HG03039 (cell line): ENCODE measurements around the gene FIGLA.
"Not testable (repeated sequence)": the region's sequence is repeated elsewhere in the genome, so short reads cannot be mapped to it uniquely, and the experiment has no call there.

Experiments
- ATAC-seq: cut with Tn5 transposase; IDR thresholded peaks from one replicate; pipeline ENCODE4 v1.9.1; 2021; ENCODE audit warnings: mild to moderate bottlenecking, moderate library complexity; ENCODE audit not compliant: unreplicated experiment

The FIGLA gene

DNA sequence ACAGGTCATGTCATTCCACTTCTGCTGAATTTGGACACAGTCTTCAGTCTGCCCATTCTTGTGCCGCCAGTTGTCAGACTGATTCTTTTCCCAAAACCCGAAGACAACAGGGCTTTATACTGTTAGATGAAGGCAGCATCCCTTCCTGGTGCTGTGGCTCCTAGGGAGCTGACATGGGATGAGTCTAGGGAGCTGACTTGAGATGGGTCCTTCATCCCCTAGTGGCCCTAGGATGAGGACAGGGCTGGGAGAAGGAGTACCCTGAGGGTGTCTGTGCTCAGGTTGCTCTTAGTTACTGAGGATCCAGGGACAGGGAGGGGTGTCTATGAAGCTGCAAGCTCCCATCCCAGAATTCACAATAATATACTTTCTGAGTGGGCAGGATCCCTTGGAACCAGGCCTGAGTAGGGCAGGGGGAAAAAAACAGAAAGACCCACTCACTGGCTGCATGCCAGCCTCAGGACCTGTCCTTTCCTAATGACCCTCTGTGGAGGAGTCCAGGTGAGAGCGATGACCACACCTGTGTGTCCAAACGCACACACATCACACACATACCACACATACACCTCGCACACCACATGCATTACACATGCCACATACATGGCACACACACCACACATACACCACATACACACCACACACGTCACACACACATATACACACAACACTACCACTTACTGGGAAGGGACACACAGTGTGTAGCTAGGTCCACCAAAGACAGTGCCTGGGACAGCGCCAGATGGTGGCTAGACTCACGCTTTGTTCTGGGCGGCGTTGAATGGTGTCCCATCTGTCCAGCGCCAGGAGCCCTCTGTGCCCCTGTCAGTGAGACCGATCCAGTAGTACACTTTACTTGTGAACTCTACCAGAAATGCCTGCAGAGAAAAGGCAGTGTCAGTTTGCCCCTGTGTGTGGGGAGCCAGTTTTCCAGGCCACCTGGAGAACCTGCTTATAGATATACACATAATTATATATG lies 18.8 kb upstream of the FIGLA start:
- ATAC-seq: no peak

DNA sequence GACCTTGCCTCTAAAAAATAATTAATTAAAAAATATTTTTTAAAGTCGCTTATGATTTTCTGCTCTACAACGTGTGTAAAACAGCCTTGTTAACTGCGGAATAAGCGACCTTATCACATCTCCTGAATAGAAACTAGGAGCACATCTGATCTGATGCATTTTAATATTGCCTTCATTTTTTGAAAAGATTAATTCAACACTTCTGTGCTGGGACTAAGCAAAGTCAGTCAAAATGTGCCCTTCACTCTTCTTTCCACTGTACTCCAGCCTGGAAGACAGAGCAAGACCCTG lies 17.3 kb upstream of the FIGLA start:
- ATAC-seq: no peak

DNA sequence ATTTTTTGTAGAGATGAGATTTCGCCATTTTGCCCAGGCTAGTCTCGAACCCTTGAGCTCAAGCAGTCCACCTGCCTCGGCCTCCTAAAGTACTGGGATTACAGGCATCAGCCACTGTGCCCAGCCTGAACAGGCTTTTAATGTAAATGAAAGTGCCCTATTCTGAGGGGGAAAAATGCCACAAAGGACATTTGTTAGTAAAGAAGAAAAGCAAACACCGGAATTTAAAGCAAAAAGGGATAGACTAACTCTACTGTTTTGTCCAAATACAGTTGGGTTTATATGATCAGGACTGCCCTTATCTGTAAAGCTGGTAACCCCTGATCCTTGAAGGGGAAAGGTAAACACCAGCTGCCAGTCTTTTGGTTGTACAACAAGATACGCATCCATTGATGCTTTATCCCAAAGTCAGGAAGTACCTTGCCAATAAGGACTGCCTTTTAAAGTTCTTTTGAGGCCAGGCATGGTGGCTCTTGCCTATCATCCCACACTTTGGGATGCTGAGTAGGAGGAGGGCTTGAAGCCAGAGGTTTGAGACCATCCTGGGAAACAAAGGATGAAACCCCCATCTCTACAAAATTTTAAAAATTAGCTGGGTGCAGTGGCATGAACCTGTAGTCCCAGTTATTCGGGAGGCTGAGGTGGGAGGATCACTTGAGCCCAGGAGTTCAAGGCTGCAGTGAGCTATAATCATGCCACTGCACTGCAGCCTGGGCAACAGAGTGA lies 16.8 kb upstream of the FIGLA start:
- no peak for ATAC-seq

DNA sequence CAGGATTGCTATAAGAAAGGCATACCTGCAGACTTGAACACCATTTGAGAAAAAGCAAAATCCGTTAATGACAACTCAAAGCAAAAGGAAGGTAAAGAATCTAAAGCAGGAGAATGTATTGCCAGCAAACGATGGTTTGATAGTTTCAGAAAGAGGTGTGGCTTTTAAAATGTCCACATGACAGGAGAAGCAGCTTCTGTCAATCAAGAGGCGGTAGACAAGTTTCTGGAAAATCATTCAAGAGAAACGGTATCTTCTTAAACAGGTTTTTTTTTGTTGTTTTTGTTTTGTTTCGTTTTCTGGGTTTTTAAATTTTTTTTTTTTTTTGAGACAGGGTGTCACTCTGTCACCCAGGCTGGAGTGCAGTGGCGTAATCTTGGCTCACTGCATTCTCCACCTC lies 16.2 kb upstream of the FIGLA start:
- ATAC-seq: no peak

DNA sequence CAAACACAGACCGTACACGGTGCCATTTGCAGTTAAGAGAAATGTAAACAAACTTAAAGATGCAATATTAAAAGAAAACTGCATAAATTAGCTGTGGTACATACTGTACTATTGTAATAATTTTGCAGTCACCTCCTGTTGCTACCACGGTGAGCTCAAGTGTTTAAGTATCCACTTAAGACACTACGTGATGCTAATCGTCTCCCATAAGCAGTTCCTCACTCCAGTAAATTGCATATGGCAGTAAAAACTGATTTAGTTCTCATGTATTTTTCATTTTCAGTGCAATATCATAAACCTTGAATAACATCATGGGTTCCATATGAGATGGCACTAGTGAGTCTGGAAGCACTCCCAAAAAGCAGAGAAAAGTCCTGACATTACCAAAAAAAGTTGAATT lies 15.6 kb upstream of the FIGLA start:
- ATAC-seq: no peak

DNA sequence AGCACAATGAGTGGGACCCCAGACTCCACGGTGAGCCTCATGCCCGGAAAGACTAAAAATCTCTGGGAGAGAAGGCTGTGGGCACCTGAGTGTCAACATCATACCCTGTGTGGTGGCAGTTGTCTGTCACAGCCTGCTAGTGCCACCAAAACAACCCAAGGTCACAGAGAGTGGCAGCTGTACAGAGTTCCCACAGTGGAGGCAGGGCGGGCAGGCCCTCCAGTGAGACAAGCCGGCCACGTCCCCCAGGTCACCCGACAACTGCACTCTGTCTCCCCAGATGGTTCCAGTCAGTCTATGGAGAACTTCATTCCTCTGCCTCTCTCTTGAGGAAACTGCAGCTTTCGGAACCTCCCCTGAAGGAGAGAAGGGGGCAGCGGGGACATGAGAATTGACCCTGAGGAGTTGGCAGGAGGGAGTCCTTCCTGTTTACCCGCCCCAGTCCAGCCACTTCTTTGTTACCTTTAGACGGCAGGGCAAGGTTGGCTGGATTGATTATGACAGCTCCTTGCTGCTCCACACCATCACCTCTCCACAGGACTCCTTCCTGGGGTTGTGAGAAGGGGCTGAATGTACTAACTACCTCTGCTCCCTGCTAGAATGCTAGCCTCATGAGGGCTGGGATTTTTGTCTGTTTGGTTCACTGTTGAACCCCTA lies 11.3 kb upstream of the FIGLA start:
- no peak for ATAC-seq

DNA sequence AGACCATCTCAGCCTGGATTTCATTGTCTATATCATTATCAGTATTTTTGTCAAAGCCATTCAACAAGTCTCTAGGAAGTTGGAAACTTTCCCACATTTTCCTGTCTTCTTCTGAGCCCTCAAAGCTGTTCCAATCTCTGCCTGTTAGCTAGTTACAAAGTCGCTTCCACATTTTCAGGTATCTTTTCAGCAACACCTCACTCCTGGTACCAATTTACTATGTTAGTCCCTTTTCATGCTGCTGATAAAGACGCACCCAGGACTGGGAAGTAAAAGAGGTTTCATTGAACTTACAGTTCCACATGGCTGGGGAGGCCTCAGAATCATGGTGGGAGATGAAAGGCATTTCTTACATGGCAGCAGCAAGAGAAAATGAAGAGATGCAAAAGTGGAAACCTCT lies 9.3 kb upstream of the FIGLA start:
- no peak for ATAC-seq

DNA sequence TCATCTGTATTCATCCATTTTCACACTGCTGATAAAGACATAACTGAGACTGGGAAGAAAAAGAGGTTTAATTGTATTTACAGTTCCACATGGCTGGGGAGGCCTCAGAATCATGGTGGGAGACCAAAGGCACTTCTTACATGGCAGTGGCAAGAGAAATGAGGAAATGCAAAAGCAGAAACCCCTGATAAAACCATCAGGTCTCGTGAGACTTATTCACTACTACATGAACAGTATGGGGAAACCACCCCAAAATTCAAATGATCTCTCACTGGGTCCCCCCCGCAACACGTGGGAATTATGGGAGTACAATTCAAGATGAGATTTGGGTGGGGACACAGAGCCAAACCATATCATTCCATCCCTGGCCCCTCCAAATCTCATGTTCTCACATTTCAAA lies 7.6 kb upstream of the FIGLA start:
- not testable (repeated sequence) for ATAC-seq

DNA sequence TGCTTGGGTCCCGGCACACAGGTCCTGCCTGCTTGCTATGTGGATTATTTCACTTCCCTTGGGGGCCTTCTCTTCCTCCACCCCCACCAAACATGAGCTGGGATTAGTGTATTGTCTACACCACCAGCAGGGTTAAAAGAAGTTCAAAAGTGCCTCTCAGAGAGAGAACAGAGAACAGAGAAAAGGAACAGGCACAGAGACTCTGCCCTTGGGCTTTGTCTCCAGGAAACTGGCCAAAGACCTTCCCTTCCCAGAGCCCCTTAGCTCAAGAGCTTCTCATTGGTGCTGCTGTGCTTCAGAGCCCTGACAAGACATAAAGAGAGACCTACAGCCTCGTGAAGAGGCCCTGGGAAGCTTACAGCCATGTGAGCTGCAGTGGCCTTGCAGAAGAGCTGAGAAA lies 7.1 kb upstream of the FIGLA start:
- no peak for ATAC-seq

DNA sequence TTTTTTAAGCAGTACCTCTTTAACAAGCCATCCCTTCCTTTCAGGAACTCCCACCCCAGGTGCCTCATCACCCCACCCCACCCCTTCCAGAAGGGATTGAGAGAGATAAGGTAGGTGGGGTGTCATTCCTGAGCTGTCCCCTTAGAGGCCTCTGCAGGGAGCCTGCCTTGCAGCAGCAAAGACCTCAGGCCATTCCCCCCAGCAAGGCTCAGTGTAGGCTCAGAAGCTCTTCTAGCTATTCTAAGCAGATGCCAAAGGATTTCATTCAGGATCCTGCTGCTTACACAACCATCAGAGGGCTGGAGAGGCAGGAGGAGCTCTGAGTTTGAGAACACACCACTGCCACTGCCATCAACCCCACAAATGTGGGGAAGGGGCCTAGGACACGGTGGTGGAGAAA lies 5.8 kb upstream of the FIGLA start:
- no peak for ATAC-seq

DNA sequence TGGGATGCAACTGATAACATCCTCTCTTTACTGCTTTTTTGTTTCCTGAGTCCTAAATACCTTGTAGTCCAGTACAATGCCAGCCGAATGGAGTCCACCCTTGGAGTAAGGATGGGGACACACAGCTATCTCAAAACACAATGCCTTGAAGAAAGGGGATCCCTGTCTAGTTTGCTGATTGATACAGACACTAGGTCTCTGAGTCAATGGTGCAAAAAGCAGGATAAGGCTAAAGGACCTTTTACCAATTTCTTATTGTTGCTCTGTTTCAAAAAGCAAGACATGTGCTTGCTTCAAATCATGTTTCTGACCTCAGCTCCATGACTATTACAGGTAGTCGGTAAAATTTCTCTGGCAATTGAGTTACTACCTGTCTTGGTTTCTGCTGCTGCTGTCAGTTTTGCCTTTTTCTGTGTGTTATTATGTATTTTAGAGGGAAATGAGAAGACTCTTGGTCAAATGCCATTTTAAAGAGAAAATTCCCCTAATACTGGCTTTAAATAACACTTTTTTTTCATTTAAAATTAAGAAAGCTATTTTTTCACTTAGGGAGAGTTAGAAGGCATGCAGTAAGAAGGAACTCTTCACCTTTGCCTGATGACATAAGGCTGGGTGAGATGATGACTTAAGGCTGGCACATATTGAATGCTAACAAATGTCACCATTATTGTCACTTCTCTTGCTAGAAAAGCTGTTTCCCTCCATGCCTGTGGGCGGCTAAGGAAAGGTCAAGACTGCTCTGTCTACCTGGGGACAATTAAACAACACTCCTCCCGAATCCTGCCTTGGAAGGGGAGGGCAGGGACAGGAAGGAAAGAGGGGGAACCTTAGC lies 4.9 kb upstream of the FIGLA start:
- no peak for ATAC-seq

DNA sequence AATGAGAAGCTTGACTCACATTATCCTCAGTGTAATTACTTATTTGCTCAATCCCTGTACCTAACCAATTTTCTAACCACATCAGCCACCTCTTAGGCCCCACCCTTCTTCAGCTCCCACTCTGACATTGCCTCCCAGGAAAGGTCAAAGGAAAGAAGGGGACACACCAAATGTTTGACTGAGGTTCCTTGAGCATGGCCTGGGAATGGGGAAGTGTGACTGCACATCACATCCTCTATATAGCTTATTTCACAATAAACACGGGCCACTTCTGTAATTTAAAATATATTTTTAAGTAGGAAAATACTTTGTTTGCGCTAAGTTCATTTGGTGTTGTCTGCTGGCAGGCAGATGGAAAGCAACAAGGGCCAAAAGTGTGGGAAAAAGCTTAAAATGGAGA lies 3.0 kb upstream of the FIGLA start:
- ATAC-seq: no peak

DNA sequence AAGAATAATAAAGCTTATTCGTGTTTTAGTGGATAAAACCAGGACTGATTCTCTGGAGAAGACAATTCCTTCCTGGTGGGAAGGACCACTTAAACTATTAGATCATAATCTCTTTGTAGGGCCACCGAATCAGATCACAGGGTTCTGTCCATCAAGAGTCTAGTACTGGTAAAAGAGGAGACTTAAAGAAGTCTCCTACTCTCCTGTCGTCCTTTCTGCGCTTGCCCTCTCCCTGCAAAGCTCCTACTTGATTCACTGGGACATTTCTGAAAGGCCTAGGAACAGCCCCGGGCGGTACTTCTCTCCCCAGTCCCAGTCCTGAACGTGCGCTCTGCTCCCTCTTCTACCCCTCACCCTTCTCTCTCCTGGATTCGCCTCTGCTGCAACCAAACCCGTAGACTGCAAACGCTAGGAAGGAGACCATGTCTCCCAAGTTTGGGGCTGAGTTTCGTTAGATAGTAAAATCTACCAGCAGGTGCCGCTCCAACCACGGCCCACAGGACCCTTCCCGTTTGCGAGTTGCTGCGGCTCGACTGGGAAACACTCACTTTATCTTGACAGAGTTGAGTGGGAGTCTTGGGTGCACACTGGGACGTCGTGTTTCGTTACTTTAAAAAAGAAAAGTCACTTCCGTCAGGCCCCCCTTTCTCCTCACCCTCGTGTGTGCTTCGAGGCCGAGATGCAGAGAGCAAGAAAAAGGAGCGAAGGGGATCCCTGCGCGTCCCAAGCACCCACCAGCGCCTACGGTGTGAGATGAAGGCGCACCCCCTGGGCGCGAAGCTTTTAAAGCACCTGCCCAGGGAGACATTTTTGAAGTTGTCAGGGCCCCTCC lies 923 bp downstream of the FIGLA start:
- ATAC-seq: no peak

DNA sequence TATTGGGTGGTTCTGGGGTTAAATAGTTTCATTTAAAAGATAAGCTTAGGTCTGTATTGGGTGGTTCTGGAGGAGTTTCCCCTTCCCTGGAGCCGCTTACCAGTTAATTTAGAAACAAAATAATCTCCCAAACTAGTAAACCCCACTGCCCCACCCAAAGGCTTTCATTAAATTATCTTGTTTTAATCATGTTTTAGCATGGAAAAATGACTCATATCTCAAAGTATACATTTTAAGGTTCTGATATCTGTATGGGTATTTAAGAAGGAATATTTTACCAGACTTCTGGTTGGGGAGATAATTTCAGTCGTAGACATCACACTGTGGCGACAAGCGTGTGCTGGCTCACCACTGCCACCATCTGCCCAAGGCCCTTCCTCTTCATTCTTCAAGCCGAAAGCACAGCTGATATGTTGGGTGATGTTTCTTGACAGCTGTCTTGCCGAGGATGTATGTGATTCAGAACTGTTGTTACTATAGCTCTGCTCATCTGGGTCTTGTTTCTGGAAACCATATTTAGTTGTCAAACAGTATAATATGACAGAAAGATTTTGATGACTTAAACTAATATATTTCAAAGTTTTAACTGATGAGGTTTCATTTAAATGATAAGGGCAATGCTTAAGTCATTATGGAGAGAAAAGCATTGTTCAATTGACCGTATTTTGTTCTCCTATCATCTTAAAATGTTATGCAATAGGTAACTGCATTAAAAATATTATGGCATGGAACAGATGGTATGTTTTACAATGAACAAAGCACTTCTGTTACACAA lies 5.1 kb downstream of the FIGLA start:
- no peak for ATAC-seq

DNA sequence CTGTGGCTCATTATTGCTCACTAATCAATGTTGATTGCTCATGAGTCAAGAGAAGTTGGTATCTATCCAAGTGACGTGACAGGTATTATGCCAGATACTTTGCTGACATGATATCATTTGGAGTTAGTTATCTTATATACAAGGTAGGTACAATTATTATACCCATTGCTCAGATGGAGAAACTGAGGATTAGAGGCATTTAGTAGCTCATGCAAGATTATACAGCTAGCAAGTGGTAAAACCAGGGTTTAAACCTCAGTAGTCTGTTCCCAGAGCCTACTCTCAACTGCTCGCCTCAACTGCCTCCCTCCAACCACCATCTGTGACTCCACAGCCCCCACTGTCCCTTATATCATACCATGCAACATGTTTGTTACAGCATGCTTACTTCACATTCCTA lies 6.1 kb downstream of the FIGLA start:
- ATAC-seq: no peak

DNA sequence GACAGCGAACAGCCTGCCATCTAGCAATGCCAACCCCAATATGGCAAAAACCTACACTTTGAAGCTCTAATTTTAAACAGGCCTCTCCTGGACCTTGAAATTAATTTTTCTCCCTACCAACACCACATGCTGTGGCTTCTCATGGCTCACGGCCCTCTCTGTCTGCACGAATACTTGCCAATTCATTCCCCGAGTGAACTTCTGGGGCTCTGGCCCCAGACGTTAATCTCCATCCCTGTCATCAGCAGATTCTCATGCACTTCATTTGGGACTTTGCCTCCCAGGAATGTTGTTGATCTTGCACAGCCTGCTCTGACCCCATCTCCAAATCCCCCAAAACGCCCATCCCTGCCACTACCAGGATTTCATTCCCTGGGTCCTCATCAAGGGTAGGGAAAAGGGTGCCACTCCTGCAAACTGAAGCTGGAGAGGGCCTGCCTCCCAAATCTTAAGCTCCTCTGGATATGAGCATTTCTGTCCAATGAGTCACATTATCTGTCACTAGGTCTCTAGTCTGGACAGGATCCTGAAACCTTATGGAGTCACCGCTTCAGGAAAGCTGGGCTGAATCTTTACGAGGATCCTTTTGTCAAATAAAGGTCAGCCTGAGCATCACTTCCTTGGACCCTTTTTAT lies 10.4 kb downstream of the FIGLA start:
- no peak for ATAC-seq

DNA sequence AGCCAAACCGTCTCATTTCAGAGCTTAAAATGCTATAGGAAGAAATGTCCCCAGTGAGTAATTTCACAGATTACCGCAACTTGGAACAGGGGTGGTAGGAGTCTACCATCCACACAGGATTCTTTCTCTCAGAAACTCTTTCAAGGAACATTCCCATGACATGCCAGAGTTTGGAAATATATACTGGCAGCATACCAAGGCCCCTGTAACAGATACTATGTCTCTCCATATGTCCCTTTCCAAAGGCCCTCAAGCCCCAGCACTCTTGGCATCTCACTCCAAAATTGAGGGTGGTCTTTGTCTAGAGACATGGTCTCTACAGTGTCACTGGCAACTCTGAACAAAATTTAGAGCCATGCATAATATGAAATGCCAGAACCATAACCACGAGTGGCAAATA lies 11.0 kb downstream of the FIGLA start:
- no peak for ATAC-seq

DNA sequence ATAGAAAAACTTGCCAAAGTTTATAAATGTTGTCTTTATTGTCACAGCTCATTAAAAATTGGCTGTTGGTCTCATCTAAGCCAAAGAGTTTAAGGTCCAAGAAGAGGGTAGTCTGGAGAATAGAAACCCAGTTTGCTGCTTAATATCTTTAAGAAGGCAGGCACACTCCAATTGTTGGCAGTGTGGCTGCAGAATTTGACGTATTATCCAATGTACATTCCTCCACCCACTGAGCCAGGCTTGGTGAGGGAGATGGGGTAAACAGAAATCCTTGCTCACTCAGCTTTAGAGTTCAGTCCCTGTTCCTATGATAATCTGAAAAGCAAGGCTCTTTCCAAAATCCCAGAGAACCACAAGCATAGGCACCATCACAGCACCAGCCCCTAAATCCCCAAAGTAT lies 11.8 kb downstream of the FIGLA start:
- ATAC-seq: no peak

DNA sequence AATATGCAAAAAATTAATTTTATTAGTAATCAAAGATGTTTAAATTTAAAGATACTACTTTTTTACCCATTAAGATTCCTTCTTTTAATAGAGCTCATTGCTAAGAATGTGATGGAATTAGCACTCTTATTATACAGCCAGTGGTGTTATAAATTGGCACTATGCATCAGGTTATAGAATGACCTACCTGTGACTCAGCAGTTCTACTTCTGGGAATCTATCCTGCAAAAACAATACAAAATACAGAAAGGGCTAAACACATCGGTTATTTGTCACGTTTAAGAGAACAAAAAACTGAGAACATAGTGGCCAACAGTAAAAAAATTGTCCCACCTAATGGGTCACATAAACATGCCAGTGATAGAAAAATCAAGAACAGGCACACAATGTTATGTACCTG lies 13.0 kb downstream of the FIGLA start:
- no peak for ATAC-seq
